HEK293 (cell line): Measurements from ENCODE around the gene PIM3.

Source experiments
- FEZF1 ChIP-seq: fragments of 450-650 bp; formaldehyde crosslinking; IDR thresholded peaks from 2 replicates; pipeline ENCODE4 v1.5.1; 2016; ENCODE audit warnings: missing biosample characterization, missing genetic modification characterization
- GFI1B ChIP-seq: fragments of 450-650 bp; formaldehyde crosslinking; IDR thresholded peaks from 2 replicates; pipeline ENCODE4 v1.5.1; 2016; ENCODE audit warnings: missing biosample characterization, missing genetic modification characterization
- MEIS1 ChIP-seq: sonication (generic); formaldehyde crosslinking; IDR thresholded peaks from 2 replicates; pipeline ENCODE4 v1.8.1; 2022; ENCODE audit warnings: missing genetic modification reagents, mild to moderate bottlenecking, borderline replicate concordance
- SP2 ChIP-seq: fragments of 450-650 bp; formaldehyde crosslinking; IDR thresholded peaks from 2 replicates; pipeline ENCODE4 v1.5.1; 2016; ENCODE audit warnings: missing biosample characterization, missing genetic modification characterization
- ZIC2 ChIP-seq: fragments of 450-650 bp; formaldehyde crosslinking; IDR thresholded peaks from 2 replicates; pipeline ENCODE4 v1.5.1; 2016; ENCODE audit warnings: missing biosample characterization, missing genetic modification characterization
- ZNF112 ChIP-seq: fragments of 450-650 bp; formaldehyde crosslinking; IDR thresholded peaks from 2 replicates; pipeline ENCODE4 v1.5.0; 2017; ENCODE audit warnings: missing biosample characterization, missing genetic modification characterization
- ZNF133 ChIP-seq: fragments of 450-650 bp; formaldehyde crosslinking; IDR thresholded peaks from 2 replicates; pipeline ENCODE4 v1.5.1; 2016; ENCODE audit warnings: missing biosample characterization, missing genetic modification characterization
- ZNF146 ChIP-seq: fragments of 450-650 bp; formaldehyde crosslinking; IDR thresholded peaks from 2 replicates; pipeline ENCODE4 v1.5.1; 2016; ENCODE audit warnings: missing biosample characterization, missing genetic modification characterization
- ZNF157 ChIP-seq: fragments of 450-650 bp; formaldehyde crosslinking; IDR thresholded peaks from 2 replicates; pipeline ENCODE4 v1.5.1; 2016; ENCODE audit warnings: missing biosample characterization, missing genetic modification characterization
- ZNF211 ChIP-seq: fragments of 450-650 bp; formaldehyde crosslinking; IDR thresholded peaks from 2 replicates; pipeline ENCODE4 v1.5.1; 2016; ENCODE audit warnings: low read depth, missing biosample characterization, missing genetic modification characterization
- ZNF214 ChIP-seq: fragments of 450-650 bp; formaldehyde crosslinking; IDR thresholded peaks from 2 replicates; pipeline ENCODE4 v1.5.1; 2017; ENCODE audit warnings: missing biosample characterization, mild to moderate bottlenecking, missing genetic modification characterization, borderline replicate concordance
- ZNF266 ChIP-seq: fragments of 450-650 bp; formaldehyde crosslinking; IDR thresholded peaks from 2 replicates; pipeline ENCODE4 v1.5.1; 2016; ENCODE audit warnings: missing biosample characterization, missing genetic modification characterization, low read depth
- ZNF302 ChIP-seq: fragments of 450-650 bp; formaldehyde crosslinking; IDR thresholded peaks from 2 replicates; pipeline ENCODE4 v1.5.1; 2016; ENCODE audit warnings: missing biosample characterization, missing genetic modification characterization, low read depth
- ZNF335 ChIP-seq: fragments of 450-650 bp; formaldehyde crosslinking; conservative IDR thresholded peaks from 2 replicates; pipeline ENCODE4 v1.5.1; 2016; ENCODE audit warnings: missing biosample characterization, missing genetic modification characterization
- ZNF37A ChIP-seq: fragments of 450-650 bp; IDR thresholded peaks from 2 replicates; pipeline ENCODE4 v1.5.1; 2018; ENCODE audit warnings: missing biosample characterization, missing genetic modification characterization
- ZNF404 ChIP-seq: fragments of 450-650 bp; formaldehyde crosslinking; IDR thresholded peaks from 2 replicates; pipeline ENCODE4 v1.5.1; 2017; ENCODE audit warnings: missing biosample characterization, missing genetic modification characterization
- ZNF473 ChIP-seq: fragments of 450-650 bp; formaldehyde crosslinking; IDR thresholded peaks from 2 replicates; pipeline ENCODE4 v1.5.1; 2017; ENCODE audit warnings: missing biosample characterization, missing genetic modification characterization
- ZNF654 ChIP-seq: fragments of 450-650 bp; formaldehyde crosslinking; IDR thresholded peaks from 2 replicates; pipeline ENCODE4 v1.5.1; 2016; ENCODE audit warnings: low read depth, missing biosample characterization, missing genetic modification characterization
- ZNF658 ChIP-seq: fragments of 450-650 bp; formaldehyde crosslinking; IDR thresholded peaks from 2 replicates; pipeline ENCODE4; 2016; ENCODE audit warnings: missing biosample characterization, missing genetic modification characterization
- ZNF664 ChIP-seq: fragments of 450-650 bp; formaldehyde crosslinking; IDR thresholded peaks from 2 replicates; pipeline ENCODE4 v1.5.1; 2016; ENCODE audit warnings: missing biosample characterization, missing genetic modification characterization
- TF ChIP-seq, protein P1 (sequence below): fragments of 450-650 bp; formaldehyde crosslinking; IDR thresholded peaks from 2 replicates; pipeline ENCODE4 v1.5.1; 2016; ENCODE audit warnings: missing biosample characterization, missing genetic modification characterization
- TF ChIP-seq, protein P2 (sequence below): fragments of 450-650 bp; IDR thresholded peaks from 2 replicates; pipeline ENCODE4 v1.5.1; 2018; ENCODE audit warnings: missing biosample characterization, missing genetic modification characterization
- TF ChIP-seq, protein P3 (sequence below): fragments of 450-650 bp; formaldehyde crosslinking; IDR thresholded peaks from 2 replicates; pipeline ENCODE4 v1.5.1; 2016; ENCODE audit warnings: missing biosample characterization, missing genetic modification characterization
- TF ChIP-seq, protein P4 (sequence below): fragments of 450-650 bp; formaldehyde crosslinking; IDR thresholded peaks from 2 replicates; pipeline ENCODE4 v1.5.1; 2017; ENCODE audit warnings: missing biosample characterization, missing genetic modification characterization
- TF ChIP-seq, protein P5 (sequence below): fragments of 450-650 bp; formaldehyde crosslinking; conservative IDR thresholded peaks from 2 replicates; pipeline ENCODE4 v1.5.1; 2016; ENCODE audit warnings: low read depth, missing biosample characterization, missing genetic modification characterization
- TF ChIP-seq, protein P6 (sequence below): fragments of 450-650 bp; formaldehyde crosslinking; IDR thresholded peaks from 2 replicates; pipeline ENCODE4 v1.5.1; 2017; ENCODE audit warnings: missing biosample characterization, missing genetic modification characterization
- TF ChIP-seq, protein P7 (sequence below): fragments of 450-650 bp; formaldehyde crosslinking; IDR thresholded peaks from 2 replicates; pipeline ENCODE4; 2016; ENCODE audit warnings: missing biosample characterization, missing genetic modification characterization

Gene PIM3

DNA sequence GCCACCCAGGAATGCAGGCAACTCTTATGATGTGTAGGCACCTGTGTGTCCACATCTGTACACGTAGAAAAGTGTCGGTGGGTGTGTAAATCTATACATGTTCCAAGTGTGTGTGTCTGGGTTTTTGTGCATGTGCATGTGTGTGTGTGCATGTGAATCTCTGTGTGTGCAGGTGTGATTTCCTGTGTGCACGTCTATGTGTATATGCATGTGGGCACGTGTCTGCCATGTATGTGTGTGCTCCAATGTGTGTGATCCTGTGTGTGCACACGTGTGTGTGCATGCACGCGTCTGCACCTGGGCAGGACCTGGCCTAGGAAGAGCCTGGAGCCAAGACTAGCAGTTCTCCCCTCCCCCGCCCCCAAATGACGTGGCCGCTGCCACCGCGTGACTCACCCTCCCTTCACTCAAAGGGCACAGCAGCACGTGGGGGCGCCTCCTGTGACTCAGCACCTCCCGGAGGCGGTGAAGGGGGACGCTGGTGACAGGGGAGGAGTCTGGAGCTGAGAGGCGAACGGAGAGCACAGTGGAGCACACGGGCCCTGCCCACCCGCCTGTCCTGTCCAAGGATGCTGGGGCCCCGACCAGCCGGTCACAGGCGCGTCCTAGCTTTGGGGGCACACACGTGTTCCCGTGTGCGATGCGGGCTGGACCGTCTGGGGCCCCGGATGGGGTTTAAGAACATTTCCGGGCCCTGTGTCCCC lies 10.1 kb downstream of the PIM3 start (continued):
- TF ChIP-seq ZNF214 (tag by site-specific recombination) (no peak), ZNF335 (tag by site-specific recombination) (peak; percentile 47), ZNF654 (tag by site-specific recombination) (no peak), ZNF658 (tag by site-specific recombination) (no peak), ZNF473 (tag by site-specific recombination) (no peak), MEIS1 (CRISPR knock-in tag) (no peak), ZNF266 (tag by site-specific recombination) (no peak), ZNF664 (tag by site-specific recombination) (no peak), ZIC2 (tag by site-specific recombination) (peak; percentile 93), FEZF1 (tag by site-specific recombination) (peak; percentile 85), ZNF146 (no peak), SP2 (tag by site-specific recombination) (peak; percentile 83), ZNF302 (tag by site-specific recombination) (no peak), ZNF112 (tag by site-specific recombination) (no peak), ZNF37A (tag by site-specific recombination) (no peak), ZNF404 (no peak), ZNF133 (no peak), GFI1B (tag by site-specific recombination) (no peak), ZNF211 (tag by site-specific recombination) (no peak), ZNF157 (tag by site-specific recombination) (no peak)
- TF ChIP-seq, protein P1, sequence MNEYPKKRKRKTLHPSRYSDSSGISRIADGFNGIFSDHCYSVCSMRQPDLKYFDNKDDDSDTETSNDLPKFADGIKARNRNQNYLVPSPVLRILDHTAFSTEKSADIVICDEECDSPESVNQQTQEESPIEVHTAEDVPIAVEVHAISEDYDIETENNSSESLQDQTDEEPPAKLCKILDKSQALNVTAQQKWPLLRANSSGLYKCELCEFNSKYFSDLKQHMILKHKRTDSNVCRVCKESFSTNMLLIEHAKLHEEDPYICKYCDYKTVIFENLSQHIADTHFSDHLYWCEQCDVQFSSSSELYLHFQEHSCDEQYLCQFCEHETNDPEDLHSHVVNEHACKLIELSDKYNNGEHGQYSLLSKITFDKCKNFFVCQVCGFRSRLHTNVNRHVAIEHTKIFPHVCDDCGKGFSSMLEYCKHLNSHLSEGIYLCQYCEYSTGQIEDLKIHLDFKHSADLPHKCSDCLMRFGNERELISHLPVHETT (tag by site-specific recombination): peak; percentile 95
- TF ChIP-seq, protein P2, sequence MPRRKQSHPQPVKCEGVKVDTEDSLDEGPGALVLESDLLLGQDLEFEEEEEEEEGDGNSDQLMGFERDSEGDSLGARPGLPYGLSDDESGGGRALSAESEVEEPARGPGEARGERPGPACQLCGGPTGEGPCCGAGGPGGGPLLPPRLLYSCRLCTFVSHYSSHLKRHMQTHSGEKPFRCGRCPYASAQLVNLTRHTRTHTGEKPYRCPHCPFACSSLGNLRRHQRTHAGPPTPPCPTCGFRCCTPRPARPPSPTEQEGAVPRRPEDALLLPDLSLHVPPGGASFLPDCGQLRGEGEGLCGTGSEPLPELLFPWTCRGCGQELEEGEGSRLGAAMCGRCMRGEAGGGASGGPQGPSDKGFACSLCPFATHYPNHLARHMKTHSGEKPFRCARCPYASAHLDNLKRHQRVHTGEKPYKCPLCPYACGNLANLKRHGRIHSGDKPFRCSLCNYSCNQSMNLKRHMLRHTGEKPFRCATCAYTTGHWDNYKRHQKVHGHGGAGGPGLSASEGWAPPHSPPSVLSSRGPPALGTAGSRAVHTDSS (tag by site-specific recombination): no peak
- TF ChIP-seq, protein P3, sequence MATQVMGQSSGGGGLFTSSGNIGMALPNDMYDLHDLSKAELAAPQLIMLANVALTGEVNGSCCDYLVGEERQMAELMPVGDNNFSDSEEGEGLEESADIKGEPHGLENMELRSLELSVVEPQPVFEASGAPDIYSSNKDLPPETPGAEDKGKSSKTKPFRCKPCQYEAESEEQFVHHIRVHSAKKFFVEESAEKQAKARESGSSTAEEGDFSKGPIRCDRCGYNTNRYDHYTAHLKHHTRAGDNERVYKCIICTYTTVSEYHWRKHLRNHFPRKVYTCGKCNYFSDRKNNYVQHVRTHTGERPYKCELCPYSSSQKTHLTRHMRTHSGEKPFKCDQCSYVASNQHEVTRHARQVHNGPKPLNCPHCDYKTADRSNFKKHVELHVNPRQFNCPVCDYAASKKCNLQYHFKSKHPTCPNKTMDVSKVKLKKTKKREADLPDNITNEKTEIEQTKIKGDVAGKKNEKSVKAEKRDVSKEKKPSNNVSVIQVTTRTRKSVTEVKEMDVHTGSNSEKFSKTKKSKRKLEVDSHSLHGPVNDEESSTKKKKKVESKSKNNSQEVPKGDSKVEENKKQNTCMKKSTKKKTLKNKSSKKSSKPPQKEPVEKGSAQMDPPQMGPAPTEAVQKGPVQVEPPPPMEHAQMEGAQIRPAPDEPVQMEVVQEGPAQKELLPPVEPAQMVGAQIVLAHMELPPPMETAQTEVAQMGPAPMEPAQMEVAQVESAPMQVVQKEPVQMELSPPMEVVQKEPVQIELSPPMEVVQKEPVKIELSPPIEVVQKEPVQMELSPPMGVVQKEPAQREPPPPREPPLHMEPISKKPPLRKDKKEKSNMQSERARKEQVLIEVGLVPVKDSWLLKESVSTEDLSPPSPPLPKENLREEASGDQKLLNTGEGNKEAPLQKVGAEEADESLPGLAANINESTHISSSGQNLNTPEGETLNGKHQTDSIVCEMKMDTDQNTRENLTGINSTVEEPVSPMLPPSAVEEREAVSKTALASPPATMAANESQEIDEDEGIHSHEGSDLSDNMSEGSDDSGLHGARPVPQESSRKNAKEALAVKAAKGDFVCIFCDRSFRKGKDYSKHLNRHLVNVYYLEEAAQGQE (tag by site-specific recombination): no peak
- TF ChIP-seq, protein P4, sequence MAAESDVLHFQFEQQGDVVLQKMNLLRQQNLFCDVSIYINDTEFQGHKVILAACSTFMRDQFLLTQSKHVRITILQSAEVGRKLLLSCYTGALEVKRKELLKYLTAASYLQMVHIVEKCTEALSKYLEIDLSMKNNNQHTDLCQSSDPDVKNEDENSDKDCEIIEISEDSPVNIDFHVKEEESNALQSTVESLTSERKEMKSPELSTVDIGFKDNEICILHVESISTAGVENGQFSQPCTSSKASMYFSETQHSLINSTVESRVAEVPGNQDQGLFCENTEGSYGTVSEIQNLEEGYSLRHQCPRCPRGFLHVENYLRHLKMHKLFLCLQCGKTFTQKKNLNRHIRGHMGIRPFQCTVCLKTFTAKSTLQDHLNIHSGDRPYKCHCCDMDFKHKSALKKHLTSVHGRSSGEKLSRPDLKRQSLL (tag by site-specific recombination): peak; percentile 74; the same call in 1 of the 2 replicates
- TF ChIP-seq, protein P5, sequence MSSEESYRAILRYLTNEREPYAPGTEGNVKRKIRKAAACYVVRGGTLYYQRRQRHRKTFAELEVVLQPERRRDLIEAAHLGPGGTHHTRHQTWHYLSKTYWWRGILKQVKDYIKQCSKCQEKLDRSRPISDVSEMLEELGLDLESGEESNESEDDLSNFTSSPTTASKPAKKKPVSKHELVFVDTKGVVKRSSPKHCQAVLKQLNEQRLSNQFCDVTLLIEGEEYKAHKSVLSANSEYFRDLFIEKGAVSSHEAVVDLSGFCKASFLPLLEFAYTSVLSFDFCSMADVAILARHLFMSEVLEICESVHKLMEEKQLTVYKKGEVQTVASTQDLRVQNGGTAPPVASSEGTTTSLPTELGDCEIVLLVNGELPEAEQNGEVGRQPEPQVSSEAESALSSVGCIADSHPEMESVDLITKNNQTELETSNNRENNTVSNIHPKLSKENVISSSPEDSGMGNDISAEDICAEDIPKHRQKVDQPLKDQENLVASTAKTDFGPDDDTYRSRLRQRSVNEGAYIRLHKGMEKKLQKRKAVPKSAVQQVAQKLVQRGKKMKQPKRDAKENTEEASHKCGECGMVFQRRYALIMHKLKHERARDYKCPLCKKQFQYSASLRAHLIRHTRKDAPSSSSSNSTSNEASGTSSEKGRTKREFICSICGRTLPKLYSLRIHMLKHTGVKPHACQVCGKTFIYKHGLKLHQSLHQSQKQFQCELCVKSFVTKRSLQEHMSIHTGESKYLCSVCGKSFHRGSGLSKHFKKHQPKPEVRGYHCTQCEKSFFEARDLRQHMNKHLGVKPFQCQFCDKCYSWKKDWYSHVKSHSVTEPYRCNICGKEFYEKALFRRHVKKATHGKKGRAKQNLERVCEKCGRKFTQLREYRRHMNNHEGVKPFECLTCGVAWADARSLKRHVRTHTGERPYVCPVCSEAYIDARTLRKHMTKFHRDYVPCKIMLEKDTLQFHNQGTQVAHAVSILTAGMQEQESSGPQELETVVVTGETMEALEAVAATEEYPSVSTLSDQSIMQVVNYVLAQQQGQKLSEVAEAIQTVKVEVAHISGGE (tag by site-specific recombination): peak; percentile 75
- TF ChIP-seq, protein P6, sequence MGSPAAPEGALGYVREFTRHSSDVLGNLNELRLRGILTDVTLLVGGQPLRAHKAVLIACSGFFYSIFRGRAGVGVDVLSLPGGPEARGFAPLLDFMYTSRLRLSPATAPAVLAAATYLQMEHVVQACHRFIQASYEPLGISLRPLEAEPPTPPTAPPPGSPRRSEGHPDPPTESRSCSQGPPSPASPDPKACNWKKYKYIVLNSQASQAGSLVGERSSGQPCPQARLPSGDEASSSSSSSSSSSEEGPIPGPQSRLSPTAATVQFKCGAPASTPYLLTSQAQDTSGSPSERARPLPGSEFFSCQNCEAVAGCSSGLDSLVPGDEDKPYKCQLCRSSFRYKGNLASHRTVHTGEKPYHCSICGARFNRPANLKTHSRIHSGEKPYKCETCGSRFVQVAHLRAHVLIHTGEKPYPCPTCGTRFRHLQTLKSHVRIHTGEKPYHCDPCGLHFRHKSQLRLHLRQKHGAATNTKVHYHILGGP (tag by site-specific recombination): no peak
- TF ChIP-seq, protein P7, sequence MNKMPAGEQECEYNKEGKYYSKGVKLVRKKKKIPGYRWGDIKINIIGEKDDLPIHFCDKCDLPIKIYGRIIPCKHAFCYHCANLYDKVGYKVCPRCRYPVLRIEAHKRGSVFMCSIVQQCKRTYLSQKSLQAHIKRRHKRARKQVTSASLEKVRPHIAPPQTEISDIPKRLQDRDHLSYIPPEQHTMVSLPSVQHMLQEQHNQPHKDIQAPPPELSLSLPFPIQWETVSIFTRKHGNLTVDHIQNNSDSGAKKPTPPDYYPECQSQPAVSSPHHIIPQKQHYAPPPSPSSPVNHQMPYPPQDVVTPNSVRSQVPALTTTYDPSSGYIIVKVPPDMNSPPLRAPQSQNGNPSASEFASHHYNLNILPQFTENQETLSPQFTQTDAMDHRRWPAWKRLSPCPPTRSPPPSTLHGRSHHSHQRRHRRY: no peak
